Measurements from ENCODE around the gene INO80.

DNA sequence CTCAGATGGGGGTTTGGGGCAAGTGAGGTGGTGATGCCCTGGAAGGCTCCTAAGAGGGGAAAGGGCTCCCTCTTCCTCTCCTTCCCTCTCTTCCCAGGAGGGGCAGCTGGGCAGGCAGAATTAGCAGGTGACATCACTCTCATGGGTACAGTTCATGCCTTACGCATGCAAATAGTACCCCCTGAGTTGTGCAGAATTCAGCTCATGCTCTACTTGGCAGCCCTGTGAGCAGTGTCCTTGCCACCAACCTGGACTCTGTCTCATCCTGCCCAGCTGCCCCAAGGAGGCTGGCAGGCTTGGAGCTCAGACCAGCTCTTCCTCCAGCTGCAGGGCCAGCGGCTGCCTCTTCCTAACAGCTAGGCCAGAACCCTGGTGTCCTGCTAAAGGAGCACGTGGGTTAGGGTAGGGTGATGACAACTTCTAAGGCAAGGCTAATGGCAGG, 159.5 kb downstream of the INO80 start:
- TF ChIP-seq, protein P1, sequence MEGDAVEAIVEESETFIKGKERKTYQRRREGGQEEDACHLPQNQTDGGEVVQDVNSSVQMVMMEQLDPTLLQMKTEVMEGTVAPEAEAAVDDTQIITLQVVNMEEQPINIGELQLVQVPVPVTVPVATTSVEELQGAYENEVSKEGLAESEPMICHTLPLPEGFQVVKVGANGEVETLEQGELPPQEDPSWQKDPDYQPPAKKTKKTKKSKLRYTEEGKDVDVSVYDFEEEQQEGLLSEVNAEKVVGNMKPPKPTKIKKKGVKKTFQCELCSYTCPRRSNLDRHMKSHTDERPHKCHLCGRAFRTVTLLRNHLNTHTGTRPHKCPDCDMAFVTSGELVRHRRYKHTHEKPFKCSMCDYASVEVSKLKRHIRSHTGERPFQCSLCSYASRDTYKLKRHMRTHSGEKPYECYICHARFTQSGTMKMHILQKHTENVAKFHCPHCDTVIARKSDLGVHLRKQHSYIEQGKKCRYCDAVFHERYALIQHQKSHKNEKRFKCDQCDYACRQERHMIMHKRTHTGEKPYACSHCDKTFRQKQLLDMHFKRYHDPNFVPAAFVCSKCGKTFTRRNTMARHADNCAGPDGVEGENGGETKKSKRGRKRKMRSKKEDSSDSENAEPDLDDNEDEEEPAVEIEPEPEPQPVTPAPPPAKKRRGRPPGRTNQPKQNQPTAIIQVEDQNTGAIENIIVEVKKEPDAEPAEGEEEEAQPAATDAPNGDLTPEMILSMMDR (conservative IDR thresholded peaks at IDR 0.05; ENCODE audit: low read length): no peak
- TF ChIP-seq EZH2phosphoT487 (IDR thresholded peaks at IDR 0.05; ENCODE audit: borderline replicate concordance): no peak

Measured in Loucy (cell line).